Measurements from ENCODE around the gene FOLR1.

GRCh38 chr11:72224564-72225410 lies 32.8 kb downstream of the FOLR1 start, which contains the start of gene INPPL1:
- TF ChIP-seq CTCF (IDR thresholded peaks at IDR 0.05 in 2 of 3, conservative IDR thresholded peaks at IDR 0.05 in 1 of 3; ENCODE audit: borderline replicate concordance in 1 of 3, insufficient read depth in 1 of 3, low read depth in 2 of 3, low read length in 2 of 3) (no peak), MAX (IDR thresholded peaks at IDR 0.05) (no peak), EZH2 (IDR thresholded peaks at IDR 0.05) (no peak)

All from HCT116 (cell line).